OCI-LY3 (cell line): ENCODE results near the gene CADPS.

Experiments used
- H2AFZ ChIP-seq: fragments of 200-600, 300-600 bp; shearing (Covaris generic); 2 replicates; pipeline ENCODE4 v1.6.0; 2014; ENCODE audit warnings: antibody characterized with exemption, low read depth, low read length
- H3K27ac ChIP-seq: fragments of 200-600, 300-600 bp; sonication (generic); 2 replicates; pipeline ENCODE4 v1.5.1; 2014; ENCODE audit warnings: mild to moderate bottlenecking, low read length, moderate library complexity, mixed read lengths
- H3K27me3 ChIP-seq: fragments of 200-600, 300-600 bp; sonication (generic); 2 replicates; pipeline ENCODE4 v1.6.1; 2014; ENCODE audit warnings: low read depth, low read length, mixed read lengths
- H3K36me3 ChIP-seq: fragments of 200-600, 300-600 bp; sonication (generic); replicated peaks from 2 replicates; pipeline ENCODE3; 2014; ENCODE audit warnings: low read depth, low read length, mixed read lengths
- H3K4me1 ChIP-seq: fragments of 300-600, 200-600 bp; sonication (generic); 2 replicates; pipeline ENCODE4 v1.6.1; 2014; ENCODE audit warnings: low read length, mixed read lengths
- H3K4me2 ChIP-seq: fragments of 200-600, 300-600 bp; sonication (generic); 2 replicates; pipeline ENCODE4 v1.6.1; 2014; ENCODE audit warnings: low read length, mixed read lengths
- H3K4me3 ChIP-seq: fragments of 300-600, 200-600 bp; sonication (generic); 2 replicates; pipeline ENCODE4 v1.5.1; 2014; ENCODE audit warnings: antibody characterized with exemption, mild to moderate bottlenecking, low read length, moderate library complexity
- H3K79me2 ChIP-seq: fragments of 300-600, 200-600 bp; shearing (Covaris generic); 2 replicates; pipeline ENCODE4 v1.6.1; 2014; ENCODE audit warnings: mild to moderate bottlenecking, low read length, mixed read lengths
- H3K9ac ChIP-seq: fragments of 300-600, 200-600 bp; shearing (Covaris generic); 2 replicates; pipeline ENCODE4 v1.6.0; 2014; ENCODE audit warnings: mild to moderate bottlenecking, low read length, moderate library complexity
- H3K9me3 ChIP-seq: fragments of 200-600, 300-600 bp; shearing (Covaris generic); 2 replicates; pipeline ENCODE4 v1.6.1; 2014; ENCODE audit warnings: low read length, mixed read lengths; ENCODE audit not compliant: insufficient read depth
- H4K20me1 ChIP-seq: fragments of 200-600, 300-600 bp; sonication (generic); 2 replicates; pipeline ENCODE4 v1.6.1; 2016; ENCODE audit warnings: low read length, mixed read lengths; ENCODE audit not compliant: insufficient read depth
- CTCF ChIP-seq: fragments of 200-600, 300-600 bp; sonication (generic); IDR thresholded peaks from 2 replicates; pipeline ENCODE4 v1.5.1; 2014; ENCODE audit warnings: antibody characterized with exemption, low read length, low read depth
- EZH2phosphoT487 ChIP-seq: fragments of 200-600 bp; shearing (Covaris generic); IDR thresholded peaks from 2 replicates; pipeline ENCODE4 v1.6.1; 2018; ENCODE audit warnings: antibody characterized with exemption, mixed run types, low read depth

CADPS gene

GRCh38 chr3:62653796-62654195 is 221.4 kb downstream of the CADPS start:
- Histone ChIP-seq H3K36me3 (no peaks in the 10 kb centered on the region), H3K9ac (no peak overlapping the region), H3K4me3 (no peak overlapping the region), H3K27ac (no peak overlapping the region), H4K20me1 (no peaks in the 10 kb centered on the region), H2AFZ (no peak overlapping the region), H3K4me1 (no peaks in the 10 kb centered on the region), H3K27me3 (peaks cover 69% of the 10 kb centered on the region), H3K9me3 (no peaks in the 10 kb centered on the region), H3K4me2 (no peak overlapping the region), H3K79me2 (no peaks in the 10 kb centered on the region)
- TF ChIP-seq EZH2phosphoT487 (no peak), CTCF (no peak)

- H3K36me3 ChIP-seq, result no peaks in the 10 kb centered on the region
- H3K79me2 ChIP-seq, result no peaks in the 10 kb centered on the region
- TF ChIP-seq CTCF (no peak), EZH2phosphoT487 (no peak)
- no peak overlapping the region for H3K27ac ChIP-seq
- H3K9me3 ChIP-seq, result no peaks in the 10 kb centered on the region
- no peak overlapping the region for H3K4me2 ChIP-seq
- no peak overlapping the region for H3K9ac ChIP-seq
- peaks cover 25% of the 10 kb centered on the region for H3K27me3 ChIP-seq
- H3K4me1 ChIP-seq, result no peaks in the 10 kb centered on the region
- H3K4me3 ChIP-seq, result no peak overlapping the region
- no peaks in the 10 kb centered on the region for H4K20me1 ChIP-seq
- H2AFZ ChIP-seq, result no peak overlapping the region
Measured at GRCh38 chr3:62647711-62648110, 227.5 kb downstream of the CADPS start.

- H3K9me3 ChIP-seq, result no peaks in the 10 kb centered on the region
- no peak overlapping the region for H2AFZ ChIP-seq
- no peak overlapping the region for H3K9ac ChIP-seq
- H3K4me2 ChIP-seq, result no peak overlapping the region
- H3K79me2 ChIP-seq, result no peaks in the 10 kb centered on the region
- no peaks in the 10 kb centered on the region for H3K36me3 ChIP-seq
- TF ChIP-seq EZH2phosphoT487 (no peak), CTCF (no peak)
- H3K4me1 ChIP-seq, result no peaks in the 10 kb centered on the region
- H3K27ac ChIP-seq, result no peak overlapping the region
- H3K27me3 ChIP-seq, result no peaks in the 10 kb centered on the region
- H3K4me3 ChIP-seq, result no peak overlapping the region
- no peaks in the 10 kb centered on the region for H4K20me1 ChIP-seq
Measured at GRCh38 chr3:62644493-62644892, 230.7 kb downstream of the CADPS start.

- Histone ChIP-seq H3K36me3 (no peaks in the 10 kb centered on the region), H3K27ac (no peak overlapping the region), H2AFZ (no peak overlapping the region), H3K9ac (no peak overlapping the region), H3K9me3 (no peaks in the 10 kb centered on the region), H3K4me2 (no peak overlapping the region), H3K4me1 (no peaks in the 10 kb centered on the region), H3K79me2 (no peaks in the 10 kb centered on the region), H4K20me1 (no peaks in the 10 kb centered on the region), H3K27me3 (peaks cover 49% of the 10 kb centered on the region), H3K4me3 (no peak overlapping the region)
- no peak for TF ChIP-seq CTCF
- no peak for TF ChIP-seq EZH2phosphoT487
Measured at GRCh38 chr3:62638316-62638715, 236.9 kb downstream of the CADPS start.
